HEK293 (cell line): ENCODE data around the gene TGFB1I1.

ENCODE experiments used
- GLI2 ChIP-seq: fragments of 450-650 bp; formaldehyde crosslinking; IDR thresholded peaks from 2 replicates; pipeline ENCODE4; 2017; ENCODE audit warnings: missing biosample characterization, missing genetic modification characterization, low read depth, borderline replicate concordance
- MYNN ChIP-seq: fragments of 450-650 bp; formaldehyde crosslinking; IDR thresholded peaks from 2 replicates; pipeline ENCODE4 v1.5.1; 2016; ENCODE audit warnings: missing biosample characterization, missing genetic modification characterization, borderline replicate concordance
- SETDB1 ChIP-seq: IDR thresholded peaks from one replicate; pipeline ENCODE4 v1.6.1; 2017; ENCODE audit warnings: mild to moderate bottlenecking, low read length, moderate library complexity, mixed read lengths; ENCODE audit not compliant: insufficient read length
- ZNF114 ChIP-seq: fragments of 450-650 bp; formaldehyde crosslinking; IDR thresholded peaks from 2 replicates; pipeline ENCODE4 v1.5.0; 2017; ENCODE audit warnings: missing biosample characterization, missing genetic modification characterization
- ZNF202 ChIP-seq: fragments of 450-650 bp; formaldehyde crosslinking; IDR thresholded peaks from 2 replicates; pipeline ENCODE4 v1.5.1; 2016; ENCODE audit warnings: missing biosample characterization, missing genetic modification characterization, borderline replicate concordance
- ZNF341 ChIP-seq: fragments of 450-650 bp; formaldehyde crosslinking; IDR thresholded peaks from 2 replicates; pipeline ENCODE4; 2016; ENCODE audit warnings: low read depth, missing biosample characterization, missing genetic modification characterization
- ZNF354C ChIP-seq: fragments of 450-650 bp; formaldehyde crosslinking; IDR thresholded peaks from 2 replicates; pipeline ENCODE4 v1.5.1; 2016; ENCODE audit warnings: missing biosample characterization, missing genetic modification characterization, low read depth, borderline replicate concordance
- ZNF510 ChIP-seq: fragments of 450-650 bp; formaldehyde crosslinking; IDR thresholded peaks from 2 replicates; pipeline ENCODE4 v1.5.1; 2018; ENCODE audit warnings: mild to moderate bottlenecking, missing genetic modification characterization, missing biosample characterization; ENCODE audit not compliant: insufficient replicate concordance
- ZNF521 ChIP-seq: fragments of 450-650 bp; formaldehyde crosslinking; IDR thresholded peaks from 2 replicates; pipeline ENCODE4 v1.5.1; 2017; ENCODE audit warnings: missing biosample characterization, mild to moderate bottlenecking, missing genetic modification characterization
- ZNF596 ChIP-seq: fragments of 450-650 bp; IDR thresholded peaks from 2 replicates; pipeline ENCODE4 v1.5.0; 2018; ENCODE audit warnings: missing biosample characterization, mild to moderate bottlenecking, missing genetic modification characterization, moderate library complexity
- ZNF600 ChIP-seq: fragments of 450-650 bp; formaldehyde crosslinking; IDR thresholded peaks from 2 replicates; pipeline ENCODE4 v1.5.1; 2016; ENCODE audit warnings: missing biosample characterization, missing genetic modification characterization
- ZNF654 ChIP-seq: fragments of 450-650 bp; formaldehyde crosslinking; IDR thresholded peaks from 2 replicates; pipeline ENCODE4 v1.5.1; 2016; ENCODE audit warnings: low read depth, missing biosample characterization, missing genetic modification characterization
- ZNF837 ChIP-seq: fragments of 450-650 bp; formaldehyde crosslinking; IDR thresholded peaks from 2 replicates; pipeline ENCODE4 v1.5.1; 2016; ENCODE audit warnings: missing biosample characterization, missing genetic modification characterization
- TF ChIP-seq, protein P1 (sequence below): fragments of 450-650 bp; formaldehyde crosslinking; IDR thresholded peaks from 2 replicates; pipeline ENCODE4 v1.5.1; 2016; ENCODE audit warnings: missing biosample characterization, missing genetic modification characterization
- TF ChIP-seq, protein P2 (sequence below): fragments of 450-650 bp; formaldehyde crosslinking; IDR thresholded peaks from 2 replicates; pipeline ENCODE4 v1.5.1; 2017; ENCODE audit warnings: missing biosample characterization, missing genetic modification characterization
- TF ChIP-seq, protein P3 (sequence below): sonication (generic); formaldehyde crosslinking; IDR thresholded peaks from 2 replicates; pipeline ENCODE4 v1.8.1; 2022; ENCODE audit warnings: mild to moderate bottlenecking, moderate library complexity, missing genetic modification reagents
- TF ChIP-seq, protein P4 (sequence below): fragments of 450-650 bp; formaldehyde crosslinking; IDR thresholded peaks from 2 replicates; pipeline ENCODE4 v1.5.1; 2017; ENCODE audit warnings: missing biosample characterization, missing genetic modification characterization
- TF ChIP-seq, protein P5 (sequence below): fragments of 450-650 bp; formaldehyde crosslinking; IDR thresholded peaks from 2 replicates; pipeline ENCODE4 v1.5.1; 2016; ENCODE audit warnings: missing biosample characterization, missing genetic modification characterization
- TF ChIP-seq, protein P6 (sequence below): IDR thresholded peaks from 2 replicates; pipeline ENCODE4 v1.6.1; 2011; ENCODE audit warnings: mild to moderate bottlenecking, low read depth, low read length, borderline replicate concordance
- TF ChIP-seq, protein P7 (sequence below): fragments of 450-650 bp; formaldehyde crosslinking; IDR thresholded peaks from 2 replicates; pipeline ENCODE4 v1.5.1; 2016; ENCODE audit warnings: missing biosample characterization, missing genetic modification characterization
- TF ChIP-seq, protein P8 (sequence below): fragments of 450-650 bp; formaldehyde crosslinking; conservative IDR thresholded peaks from 2 replicates; pipeline ENCODE4 v1.5.1; 2016; ENCODE audit warnings: low read depth, missing biosample characterization, missing genetic modification characterization

TGFB1I1 gene

DNA sequence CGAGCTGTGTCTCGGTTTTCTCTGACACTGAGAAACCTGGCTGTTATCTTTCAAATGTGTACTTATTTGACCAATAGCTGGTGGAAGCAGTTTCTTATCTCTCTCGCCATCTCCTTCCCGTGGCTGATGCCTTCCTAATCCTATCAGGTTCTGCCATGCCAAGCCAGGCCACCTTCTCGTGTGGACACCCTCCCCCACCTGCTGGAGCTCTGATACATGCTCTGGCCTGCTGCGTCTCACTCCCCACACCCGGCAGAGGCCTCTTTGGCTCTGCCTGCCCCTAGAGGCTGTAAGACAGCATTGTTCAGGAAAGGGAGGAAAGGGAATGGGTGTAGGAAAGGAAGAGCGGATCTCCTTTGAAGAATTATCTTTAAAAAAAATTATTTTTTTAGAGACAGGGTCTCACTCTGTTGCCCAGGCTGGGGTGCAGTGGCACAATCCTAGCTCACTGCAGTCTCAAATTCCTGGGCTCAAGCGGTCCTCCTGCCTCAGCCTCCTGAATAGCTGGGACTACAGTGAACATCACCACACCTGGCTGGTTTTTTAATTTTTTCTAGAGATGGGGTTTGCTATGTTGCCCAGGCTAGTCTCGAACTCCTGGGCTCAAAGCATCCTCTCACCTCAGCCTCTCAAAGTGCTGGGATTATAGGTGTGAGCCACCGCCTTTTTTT, 20.1 kb upstream of the TGFB1I1 start (continued):
- TF ChIP-seq, protein P1, sequence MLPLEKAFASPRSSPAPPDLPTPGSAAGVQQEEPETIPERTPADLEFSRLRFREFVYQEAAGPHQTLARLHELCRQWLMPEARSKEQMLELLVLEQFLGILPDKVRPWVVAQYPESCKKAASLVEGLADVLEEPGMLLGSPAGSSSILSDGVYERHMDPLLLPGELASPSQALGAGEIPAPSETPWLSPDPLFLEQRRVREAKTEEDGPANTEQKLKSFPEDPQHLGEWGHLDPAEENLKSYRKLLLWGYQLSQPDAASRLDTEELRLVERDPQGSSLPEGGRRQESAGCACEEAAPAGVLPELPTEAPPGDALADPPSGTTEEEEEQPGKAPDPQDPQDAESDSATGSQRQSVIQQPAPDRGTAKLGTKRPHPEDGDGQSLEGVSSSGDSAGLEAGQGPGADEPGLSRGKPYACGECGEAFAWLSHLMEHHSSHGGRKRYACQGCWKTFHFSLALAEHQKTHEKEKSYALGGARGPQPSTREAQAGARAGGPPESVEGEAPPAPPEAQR = no peak
- TF ChIP-seq ZNF521 (tag by site-specific recombination) = no peak
- TF ChIP-seq ZNF202 = no peak
- TF ChIP-seq, protein P2, sequence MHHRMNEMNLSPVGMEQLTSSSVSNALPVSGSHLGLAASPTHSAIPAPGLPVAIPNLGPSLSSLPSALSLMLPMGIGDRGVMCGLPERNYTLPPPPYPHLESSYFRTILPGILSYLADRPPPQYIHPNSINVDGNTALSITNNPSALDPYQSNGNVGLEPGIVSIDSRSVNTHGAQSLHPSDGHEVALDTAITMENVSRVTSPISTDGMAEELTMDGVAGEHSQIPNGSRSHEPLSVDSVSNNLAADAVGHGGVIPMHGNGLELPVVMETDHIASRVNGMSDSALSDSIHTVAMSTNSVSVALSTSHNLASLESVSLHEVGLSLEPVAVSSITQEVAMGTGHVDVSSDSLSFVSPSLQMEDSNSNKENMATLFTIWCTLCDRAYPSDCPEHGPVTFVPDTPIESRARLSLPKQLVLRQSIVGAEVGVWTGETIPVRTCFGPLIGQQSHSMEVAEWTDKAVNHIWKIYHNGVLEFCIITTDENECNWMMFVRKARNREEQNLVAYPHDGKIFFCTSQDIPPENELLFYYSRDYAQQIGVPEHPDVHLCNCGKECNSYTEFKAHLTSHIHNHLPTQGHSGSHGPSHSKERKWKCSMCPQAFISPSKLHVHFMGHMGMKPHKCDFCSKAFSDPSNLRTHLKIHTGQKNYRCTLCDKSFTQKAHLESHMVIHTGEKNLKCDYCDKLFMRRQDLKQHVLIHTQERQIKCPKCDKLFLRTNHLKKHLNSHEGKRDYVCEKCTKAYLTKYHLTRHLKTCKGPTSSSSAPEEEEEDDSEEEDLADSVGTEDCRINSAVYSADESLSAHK (tag by site-specific recombination) = no peak
- TF ChIP-seq, protein P3, sequence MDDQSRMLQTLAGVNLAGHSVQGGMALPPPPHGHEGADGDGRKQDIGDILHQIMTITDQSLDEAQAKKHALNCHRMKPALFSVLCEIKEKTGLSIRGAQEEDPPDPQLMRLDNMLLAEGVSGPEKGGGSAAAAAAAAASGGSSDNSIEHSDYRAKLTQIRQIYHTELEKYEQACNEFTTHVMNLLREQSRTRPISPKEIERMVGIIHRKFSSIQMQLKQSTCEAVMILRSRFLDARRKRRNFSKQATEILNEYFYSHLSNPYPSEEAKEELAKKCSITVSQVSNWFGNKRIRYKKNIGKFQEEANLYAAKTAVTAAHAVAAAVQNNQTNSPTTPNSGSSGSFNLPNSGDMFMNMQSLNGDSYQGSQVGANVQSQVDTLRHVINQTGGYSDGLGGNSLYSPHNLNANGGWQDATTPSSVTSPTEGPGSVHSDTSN (CRISPR knock-in tag) = no peak
- TF ChIP-seq, protein P4, sequence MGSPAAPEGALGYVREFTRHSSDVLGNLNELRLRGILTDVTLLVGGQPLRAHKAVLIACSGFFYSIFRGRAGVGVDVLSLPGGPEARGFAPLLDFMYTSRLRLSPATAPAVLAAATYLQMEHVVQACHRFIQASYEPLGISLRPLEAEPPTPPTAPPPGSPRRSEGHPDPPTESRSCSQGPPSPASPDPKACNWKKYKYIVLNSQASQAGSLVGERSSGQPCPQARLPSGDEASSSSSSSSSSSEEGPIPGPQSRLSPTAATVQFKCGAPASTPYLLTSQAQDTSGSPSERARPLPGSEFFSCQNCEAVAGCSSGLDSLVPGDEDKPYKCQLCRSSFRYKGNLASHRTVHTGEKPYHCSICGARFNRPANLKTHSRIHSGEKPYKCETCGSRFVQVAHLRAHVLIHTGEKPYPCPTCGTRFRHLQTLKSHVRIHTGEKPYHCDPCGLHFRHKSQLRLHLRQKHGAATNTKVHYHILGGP = no peak
- TF ChIP-seq ZNF354C = no peak
- no peak for TF ChIP-seq ZNF510 (tag by site-specific recombination)
- TF ChIP-seq, protein P5, sequence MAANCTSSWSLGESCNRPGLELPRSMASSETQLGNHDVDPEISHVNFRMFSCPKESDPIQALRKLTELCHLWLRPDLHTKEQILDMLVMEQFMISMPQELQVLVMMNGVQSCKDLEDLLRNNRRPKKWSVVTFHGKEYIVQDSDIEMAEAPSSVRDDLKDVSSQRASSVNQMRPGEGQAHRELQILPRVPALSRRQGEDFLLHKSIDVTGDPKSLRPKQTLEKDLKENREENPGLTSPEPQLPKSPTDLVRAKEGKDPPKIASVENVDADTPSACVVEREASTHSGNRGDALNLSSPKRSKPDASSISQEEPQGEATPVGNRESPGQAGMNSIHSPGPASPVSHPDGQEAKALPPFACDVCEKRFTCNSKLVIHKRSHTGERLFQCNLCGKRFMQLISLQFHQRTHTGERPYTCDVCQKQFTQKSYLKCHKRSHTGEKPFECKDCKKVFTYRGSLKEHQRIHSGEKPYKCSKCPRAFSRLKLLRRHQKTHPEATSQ (tag by site-specific recombination) = no peak
- TF ChIP-seq ZNF600 (tag by site-specific recombination) = peak; percentile 78
- no peak for TF ChIP-seq ZNF596 (tag by site-specific recombination)
- no peak for TF ChIP-seq MYNN
- TF ChIP-seq ZNF654 (tag by site-specific recombination) = no peak
- TF ChIP-seq, protein P6, sequence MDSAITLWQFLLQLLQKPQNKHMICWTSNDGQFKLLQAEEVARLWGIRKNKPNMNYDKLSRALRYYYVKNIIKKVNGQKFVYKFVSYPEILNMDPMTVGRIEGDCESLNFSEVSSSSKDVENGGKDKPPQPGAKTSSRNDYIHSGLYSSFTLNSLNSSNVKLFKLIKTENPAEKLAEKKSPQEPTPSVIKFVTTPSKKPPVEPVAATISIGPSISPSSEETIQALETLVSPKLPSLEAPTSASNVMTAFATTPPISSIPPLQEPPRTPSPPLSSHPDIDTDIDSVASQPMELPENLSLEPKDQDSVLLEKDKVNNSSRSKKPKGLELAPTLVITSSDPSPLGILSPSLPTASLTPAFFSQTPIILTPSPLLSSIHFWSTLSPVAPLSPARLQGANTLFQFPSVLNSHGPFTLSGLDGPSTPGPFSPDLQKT = no peak
- TF ChIP-seq ZNF837 (tag by site-specific recombination) = no peak
- TF ChIP-seq, protein P7, sequence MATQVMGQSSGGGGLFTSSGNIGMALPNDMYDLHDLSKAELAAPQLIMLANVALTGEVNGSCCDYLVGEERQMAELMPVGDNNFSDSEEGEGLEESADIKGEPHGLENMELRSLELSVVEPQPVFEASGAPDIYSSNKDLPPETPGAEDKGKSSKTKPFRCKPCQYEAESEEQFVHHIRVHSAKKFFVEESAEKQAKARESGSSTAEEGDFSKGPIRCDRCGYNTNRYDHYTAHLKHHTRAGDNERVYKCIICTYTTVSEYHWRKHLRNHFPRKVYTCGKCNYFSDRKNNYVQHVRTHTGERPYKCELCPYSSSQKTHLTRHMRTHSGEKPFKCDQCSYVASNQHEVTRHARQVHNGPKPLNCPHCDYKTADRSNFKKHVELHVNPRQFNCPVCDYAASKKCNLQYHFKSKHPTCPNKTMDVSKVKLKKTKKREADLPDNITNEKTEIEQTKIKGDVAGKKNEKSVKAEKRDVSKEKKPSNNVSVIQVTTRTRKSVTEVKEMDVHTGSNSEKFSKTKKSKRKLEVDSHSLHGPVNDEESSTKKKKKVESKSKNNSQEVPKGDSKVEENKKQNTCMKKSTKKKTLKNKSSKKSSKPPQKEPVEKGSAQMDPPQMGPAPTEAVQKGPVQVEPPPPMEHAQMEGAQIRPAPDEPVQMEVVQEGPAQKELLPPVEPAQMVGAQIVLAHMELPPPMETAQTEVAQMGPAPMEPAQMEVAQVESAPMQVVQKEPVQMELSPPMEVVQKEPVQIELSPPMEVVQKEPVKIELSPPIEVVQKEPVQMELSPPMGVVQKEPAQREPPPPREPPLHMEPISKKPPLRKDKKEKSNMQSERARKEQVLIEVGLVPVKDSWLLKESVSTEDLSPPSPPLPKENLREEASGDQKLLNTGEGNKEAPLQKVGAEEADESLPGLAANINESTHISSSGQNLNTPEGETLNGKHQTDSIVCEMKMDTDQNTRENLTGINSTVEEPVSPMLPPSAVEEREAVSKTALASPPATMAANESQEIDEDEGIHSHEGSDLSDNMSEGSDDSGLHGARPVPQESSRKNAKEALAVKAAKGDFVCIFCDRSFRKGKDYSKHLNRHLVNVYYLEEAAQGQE (tag by site-specific recombination) = no peak
- TF ChIP-seq SETDB1 = no peak
- TF ChIP-seq GLI2 (tag by site-specific recombination) = no peak
- peak; percentile 79 for TF ChIP-seq ZNF341
- TF ChIP-seq, protein P8, sequence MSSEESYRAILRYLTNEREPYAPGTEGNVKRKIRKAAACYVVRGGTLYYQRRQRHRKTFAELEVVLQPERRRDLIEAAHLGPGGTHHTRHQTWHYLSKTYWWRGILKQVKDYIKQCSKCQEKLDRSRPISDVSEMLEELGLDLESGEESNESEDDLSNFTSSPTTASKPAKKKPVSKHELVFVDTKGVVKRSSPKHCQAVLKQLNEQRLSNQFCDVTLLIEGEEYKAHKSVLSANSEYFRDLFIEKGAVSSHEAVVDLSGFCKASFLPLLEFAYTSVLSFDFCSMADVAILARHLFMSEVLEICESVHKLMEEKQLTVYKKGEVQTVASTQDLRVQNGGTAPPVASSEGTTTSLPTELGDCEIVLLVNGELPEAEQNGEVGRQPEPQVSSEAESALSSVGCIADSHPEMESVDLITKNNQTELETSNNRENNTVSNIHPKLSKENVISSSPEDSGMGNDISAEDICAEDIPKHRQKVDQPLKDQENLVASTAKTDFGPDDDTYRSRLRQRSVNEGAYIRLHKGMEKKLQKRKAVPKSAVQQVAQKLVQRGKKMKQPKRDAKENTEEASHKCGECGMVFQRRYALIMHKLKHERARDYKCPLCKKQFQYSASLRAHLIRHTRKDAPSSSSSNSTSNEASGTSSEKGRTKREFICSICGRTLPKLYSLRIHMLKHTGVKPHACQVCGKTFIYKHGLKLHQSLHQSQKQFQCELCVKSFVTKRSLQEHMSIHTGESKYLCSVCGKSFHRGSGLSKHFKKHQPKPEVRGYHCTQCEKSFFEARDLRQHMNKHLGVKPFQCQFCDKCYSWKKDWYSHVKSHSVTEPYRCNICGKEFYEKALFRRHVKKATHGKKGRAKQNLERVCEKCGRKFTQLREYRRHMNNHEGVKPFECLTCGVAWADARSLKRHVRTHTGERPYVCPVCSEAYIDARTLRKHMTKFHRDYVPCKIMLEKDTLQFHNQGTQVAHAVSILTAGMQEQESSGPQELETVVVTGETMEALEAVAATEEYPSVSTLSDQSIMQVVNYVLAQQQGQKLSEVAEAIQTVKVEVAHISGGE (tag by site-specific recombination) = no peak
- no peak for TF ChIP-seq ZNF114 (tag by site-specific recombination)
